ENCODE data around the gene ARHGEF19.

GRCh38 chr1:16262067-16262466 lies 49.6 kb upstream of the ARHGEF19 start:
- TF ChIP-seq POLR2A (IDR thresholded peaks at IDR 0.05; ENCODE audit: low read length) (no peak), GATA1 (IDR thresholded peaks at IDR 0.05; ENCODE audit: low read depth, low read length) (no peak)
